Activated CD4-positive, alpha-beta T cell treated with anti-CD3 and anti-CD28 coated beads for 24 hours (primary cell): ENCODE measurements around the gene GSTM3.
"Not testable (repeated sequence)": the region's sequence is repeated elsewhere in the genome, so short reads cannot be mapped to it uniquely, and the experiment has no call there.

Source experiments
- DNase-seq, 2 donors: peaks; one replicate each; pipeline ENCODE4 v3.0.0-alpha.2; 2020; ENCODE audit warnings: low read depth in 2 of 2

The GSTM3 gene

DNA sequence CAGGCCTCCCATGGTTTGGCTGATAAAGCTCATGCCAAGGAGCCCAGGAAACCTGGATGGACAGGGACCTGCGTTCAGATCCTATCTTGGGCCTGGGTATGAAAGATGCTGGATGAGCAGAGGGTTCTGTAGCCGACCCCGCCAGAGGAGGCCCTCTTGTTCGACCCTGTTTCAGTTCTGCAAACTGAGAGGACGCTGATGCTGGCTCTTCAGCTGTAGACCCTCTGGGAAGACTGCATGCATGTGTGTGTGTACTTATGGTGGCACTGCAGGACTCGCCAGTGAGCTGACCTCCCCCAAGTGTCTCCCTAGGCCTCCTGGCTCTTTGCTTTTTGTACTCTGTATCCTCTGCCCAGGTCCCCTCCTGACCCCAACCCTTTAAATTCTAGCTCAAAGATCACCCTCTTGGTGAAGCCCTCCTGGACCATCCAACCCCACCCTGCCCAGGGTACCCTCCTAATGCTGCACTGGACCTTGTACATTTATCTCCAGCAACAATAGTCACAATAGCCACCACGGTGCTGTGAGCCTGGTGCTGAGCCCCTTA is 21.3 kb upstream of the GSTM3 start:
- DNase-seq, result no peak

DNA sequence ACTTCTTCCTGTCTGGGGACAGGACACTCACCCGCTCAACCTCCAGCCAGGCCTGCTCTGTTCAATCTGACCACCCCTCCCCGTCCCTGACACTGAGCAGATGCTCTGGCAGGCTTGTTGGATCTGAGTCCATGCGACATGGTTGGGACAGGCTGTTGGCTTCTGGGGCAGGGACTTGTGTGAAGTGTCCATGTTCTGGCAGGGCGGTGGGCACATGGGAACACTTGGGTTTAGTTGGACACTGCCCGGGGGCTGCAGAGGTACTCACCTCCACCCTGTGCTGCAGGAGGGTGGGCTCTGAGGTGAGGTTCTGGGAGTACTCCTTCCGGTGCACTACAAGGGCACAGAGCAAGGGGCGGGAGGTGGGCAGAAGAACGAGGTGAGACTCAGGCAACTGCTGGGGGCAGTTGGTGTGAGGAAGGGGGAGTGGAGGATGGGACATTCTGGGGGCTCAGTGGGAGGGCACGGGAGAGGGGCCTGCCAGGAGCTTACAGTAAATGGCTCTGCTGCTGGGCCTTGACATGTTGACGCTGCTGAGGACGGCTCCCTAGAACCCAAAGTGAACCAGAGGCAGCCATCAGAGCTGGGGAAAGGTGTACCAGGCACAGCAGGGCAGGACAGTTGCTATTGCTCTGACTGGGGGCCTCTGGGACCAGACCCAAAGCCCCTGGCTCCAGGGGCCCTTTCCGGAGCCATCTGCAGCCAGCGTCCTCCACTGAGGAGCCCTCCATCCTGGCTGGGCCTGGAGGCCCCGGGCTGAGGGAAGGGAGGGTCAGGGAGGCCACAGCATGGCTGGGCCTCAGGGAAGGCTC is 20.6 kb upstream of the GSTM3 start:
- no peak for DNase-seq

DNA sequence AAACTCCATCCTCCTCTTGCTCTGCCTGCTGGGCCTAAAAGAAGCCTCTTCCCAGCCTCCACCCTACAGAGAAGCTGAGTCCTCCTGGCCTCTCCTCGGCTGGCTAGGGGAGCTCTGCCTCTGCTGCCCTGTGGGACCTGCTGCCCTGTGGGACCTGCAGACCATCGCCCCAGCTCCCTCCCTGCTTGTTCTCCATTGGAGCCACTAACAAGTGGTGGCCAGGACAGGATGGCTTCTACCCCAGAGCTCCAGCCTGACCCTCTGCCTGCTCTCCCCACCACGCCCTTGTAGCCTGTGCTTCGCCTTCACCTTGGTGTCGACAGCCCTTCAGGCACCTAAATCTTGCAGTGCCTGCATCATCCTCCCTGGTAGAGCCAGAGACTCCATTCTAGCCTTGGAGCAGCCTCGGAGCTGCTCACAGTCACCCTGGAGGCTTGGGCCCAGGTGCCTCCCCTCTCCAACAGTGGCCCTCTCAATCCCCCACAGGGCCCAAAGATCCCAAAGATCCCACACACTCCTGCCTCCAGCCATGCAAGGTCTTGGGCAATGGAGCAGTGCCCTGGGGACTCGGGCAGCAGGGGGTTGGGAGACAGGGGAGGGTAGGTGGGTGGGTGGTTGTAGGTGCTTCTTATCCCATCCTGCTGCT is 19.9 kb upstream of the GSTM3 start:
- no peak for DNase-seq

DNA sequence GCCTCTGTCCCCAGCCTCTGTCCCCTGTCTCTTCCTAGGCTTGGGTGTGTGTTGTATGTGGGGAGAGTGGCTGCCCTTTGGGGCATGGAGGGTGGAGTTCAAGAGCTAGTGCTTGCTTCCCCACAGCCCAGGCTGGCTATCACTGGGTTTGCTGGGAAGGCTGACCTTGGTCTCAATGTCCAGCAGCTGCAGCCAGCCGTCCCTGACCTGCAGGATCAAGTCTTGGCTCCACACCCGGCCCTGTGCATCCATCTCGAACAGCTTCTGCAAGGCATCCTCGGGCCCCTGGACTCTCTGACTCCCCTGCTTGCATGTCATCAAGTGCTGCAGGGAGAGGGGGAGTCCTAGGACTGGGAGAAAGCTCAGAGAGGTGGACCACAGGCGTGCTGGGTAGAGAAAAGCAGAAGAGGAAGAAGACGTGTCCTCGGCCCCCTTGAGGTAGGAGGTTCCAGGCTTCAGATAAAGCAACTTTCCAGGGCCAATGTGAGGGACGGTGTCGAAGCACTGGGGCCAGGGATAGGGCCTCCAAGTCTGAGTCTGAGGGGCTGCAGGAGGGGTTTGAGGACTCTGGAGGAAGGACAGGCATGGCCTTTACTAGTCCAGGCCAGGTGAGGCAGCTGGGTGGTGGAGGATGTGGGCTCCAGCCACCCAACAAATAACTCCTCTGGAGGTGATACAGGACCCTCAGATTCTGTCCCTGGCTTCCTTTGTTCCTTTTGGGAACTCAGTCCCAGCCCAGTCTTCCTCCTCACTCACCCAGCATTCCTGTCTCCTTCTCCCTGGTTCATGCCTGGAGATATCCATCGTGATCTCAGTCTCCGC is 18.9 kb upstream of the GSTM3 start:
- DNase-seq, result no peak

DNA sequence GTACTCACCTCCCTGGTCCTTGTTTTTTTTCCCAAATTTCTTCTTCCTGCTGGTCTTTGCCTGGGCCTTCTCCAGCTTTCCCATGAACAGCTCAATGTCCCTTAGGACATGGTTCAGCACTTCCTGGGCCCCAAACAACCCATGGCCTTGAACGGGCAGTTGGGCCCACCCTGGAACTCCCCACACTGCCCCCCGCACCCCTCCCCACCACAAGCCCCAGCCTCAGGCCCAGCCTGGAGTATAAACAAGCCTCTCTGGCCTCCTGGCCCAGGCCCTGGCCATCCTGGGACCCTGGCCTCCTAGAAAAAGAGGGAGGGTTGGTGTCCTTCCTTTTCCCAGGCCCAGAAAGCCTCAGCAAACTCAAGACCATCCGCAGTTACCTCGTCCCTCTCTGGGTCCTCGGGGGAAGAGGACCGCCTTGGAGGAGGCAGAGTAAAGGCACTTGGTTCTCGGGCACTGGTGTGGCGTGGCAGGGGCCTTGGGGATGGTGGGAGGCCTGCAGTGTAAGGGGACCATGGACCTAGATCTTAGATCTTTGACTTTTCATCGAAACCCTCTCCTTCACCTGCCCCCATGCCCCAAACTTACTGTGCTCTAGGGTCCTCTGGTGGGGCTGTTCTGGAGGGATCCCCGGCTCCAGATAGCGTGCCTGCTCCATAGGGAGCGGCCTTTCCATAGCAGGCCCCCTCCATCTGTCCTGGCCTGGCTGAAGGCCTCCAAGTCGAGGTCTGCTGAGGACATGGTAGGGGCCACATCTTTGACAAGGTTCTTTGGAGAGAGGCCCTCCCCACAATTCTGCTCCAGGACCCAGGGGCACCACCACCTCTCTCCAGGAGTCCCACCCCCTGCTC is 17.3 kb upstream of the GSTM3 start:
- DNase-seq, result no peak

DNA sequence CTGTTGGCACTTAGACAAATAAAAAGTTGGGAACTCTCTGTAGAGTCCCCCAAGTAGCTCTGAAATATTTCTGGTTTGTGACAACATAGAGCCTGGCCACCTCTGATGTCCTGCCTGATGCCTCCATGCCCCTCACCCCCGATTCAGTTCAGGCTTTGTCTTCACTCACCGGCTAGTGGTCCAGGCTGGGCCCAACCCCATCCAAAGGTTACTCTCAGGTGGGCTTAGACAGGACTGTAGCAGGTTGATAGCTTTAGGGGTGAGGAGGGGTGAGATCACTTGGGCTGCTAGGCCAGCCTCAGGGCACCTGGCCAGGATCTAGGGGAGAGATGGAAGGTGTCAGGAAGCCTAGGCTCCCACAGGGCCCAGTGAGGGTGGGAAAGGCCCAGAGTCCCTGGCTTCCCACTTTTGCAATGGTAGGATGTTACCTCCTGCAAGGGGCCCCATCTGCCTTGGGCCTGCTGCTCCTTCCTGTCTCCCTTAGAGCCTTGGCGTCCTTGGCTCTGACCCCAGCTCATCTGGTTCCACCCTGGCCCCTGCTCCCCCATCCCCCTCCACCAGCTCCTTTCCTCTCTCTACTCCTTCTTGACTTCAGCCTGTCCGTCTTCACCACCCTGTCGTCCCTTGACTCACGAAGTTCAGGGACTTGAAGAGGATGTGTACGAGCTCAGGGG is 16.1 kb upstream of the GSTM3 start:
- DNase-seq, result no peak

DNA sequence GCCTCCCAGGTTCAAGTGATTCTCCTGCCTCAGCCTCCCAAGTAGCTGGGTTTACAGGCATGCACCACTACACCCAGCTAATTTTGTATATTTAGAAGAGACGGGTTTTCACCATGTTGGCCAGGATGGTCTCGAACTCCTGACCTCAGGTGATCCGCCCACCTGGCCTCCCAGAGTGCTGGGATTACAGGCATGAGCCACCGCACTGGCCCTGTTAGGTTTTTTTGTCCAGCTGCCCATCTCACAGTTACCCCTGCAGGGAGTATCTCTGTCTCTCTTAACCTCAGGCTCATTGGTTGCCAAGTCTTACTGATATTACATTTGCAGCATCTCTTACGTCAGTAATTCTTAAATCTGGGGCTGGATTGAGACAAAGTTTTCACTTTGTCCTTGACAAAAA is 15.5 kb upstream of the GSTM3 start:
- not testable (repeated sequence) for DNase-seq

DNA sequence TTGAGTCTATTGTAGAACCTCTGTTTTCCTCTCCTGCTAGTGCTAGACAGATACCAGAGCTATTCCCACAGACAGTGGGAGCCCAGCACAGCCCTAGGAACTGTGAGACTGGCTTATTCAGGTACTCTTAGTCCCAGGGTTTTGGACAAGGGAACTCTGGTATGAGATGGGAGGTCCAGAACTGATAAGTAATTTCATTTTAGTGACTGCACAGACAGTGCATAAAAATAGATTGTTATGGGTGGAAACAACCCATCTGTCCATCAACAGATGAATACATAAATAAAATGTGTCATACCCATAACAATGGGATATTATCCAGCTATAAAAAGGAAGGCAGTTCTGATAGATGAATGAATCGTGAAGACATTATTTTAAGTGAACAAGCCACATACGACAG is 13.9 kb upstream of the GSTM3 start:
- no peak for DNase-seq

DNA sequence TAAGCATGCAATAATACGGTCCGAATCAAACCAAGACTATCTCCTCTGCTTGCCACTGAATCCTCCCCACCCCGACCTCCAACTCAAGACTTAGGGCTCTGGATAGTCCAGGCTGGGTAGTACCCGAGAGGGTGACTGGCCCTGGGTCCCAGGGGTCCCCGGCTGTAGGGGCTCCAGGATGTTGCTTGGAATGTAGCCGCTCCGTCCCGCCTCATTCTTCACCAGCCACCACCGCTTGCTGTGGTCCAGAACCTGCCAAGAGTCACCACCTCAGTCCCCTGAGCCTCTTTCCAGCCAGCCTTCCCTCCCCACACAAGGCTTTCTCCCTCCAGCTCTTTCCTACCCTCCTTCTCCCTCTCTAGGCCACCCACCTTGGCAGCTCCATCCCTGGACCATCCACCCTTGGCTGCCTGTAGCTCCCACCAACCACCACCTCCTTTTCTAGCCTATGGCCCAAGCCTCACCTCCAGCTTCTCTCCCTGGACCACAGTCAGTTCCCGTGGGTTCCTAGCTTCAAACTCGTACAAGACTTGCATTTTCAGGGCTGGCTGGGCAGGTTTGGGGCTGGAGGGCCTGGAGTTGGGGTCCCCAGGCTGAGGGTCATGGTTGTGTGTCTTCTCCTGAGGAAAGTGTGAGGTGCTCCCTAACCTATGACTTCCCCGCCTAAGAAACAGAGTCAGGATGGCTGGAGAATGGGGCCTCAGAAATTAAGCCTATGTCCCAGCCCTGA is 10.9 kb upstream of the GSTM3 start:
- DNase-seq, result no peak

DNA sequence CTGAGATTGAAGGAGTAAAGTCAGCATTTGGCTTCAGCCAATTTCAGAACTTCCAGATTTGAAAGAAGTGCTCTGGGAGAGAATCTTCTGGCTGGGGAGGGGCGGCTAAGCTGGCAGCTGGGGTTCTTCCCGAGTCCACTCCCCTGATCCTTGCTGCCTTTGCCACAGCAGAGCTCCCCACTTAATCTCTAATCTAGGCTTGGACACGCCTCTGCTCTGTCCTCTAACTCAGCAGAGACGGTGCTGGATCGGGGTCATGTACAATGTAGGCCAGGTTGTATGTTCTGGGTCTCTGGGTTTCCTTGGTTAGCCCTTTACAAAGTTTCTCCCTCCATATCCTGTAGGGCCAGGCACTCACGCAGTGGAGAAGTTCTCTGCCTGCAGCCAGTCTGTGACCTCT is 10.1 kb upstream of the GSTM3 start:
- DNase-seq, result no peak

DNA sequence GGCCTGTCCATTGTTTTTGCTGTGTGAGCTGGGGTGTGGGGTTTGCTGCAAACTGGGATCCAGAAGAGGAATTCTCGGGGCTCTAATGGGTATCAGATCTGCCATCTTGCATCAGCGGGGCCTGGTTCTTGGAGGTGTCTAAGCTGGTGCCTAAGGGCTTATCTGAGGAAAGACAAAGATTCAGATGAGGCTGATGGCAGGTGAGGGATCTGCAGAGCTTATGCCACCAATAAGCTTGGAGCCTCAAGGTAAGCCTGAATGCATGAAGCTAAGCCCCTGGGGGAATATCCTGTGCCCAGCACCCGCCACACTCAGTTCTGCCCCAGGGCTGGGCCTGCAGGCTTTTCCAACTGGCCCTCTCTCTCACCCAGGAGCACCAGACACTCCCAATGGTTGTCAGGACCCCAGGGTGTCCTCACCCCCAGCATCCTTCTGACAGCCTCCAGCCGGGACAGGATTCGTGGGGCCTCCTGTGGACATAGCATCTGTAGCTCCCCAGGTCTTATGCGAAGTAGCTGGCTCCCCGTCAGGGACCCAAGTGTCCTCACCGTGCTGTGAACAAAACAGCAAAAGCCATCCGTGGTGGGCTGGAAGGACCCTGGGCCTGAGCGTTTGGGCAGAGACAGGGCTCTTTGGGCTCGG is 9.5 kb upstream of the GSTM3 start:
- no peak for DNase-seq

DNA sequence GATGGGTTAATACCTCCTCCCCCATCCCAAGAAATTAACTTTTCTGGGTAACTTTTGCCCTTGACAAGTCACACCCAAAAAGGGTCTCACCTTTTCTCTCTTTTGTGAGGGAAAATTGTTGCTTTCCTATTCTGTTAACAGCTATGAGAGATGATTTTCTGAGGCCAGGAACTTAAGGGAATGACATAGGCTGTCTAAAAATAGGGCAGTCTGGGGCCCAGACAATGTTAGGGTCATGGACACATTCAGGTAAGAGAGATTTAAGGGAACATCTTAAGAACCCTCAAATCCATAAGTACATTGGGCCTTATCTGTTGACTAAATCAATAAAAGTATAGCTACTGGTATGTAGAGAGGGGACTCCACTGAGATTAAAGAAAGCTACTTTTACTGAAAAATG is 8.4 kb upstream of the GSTM3 start:
- no peak for DNase-seq

DNA sequence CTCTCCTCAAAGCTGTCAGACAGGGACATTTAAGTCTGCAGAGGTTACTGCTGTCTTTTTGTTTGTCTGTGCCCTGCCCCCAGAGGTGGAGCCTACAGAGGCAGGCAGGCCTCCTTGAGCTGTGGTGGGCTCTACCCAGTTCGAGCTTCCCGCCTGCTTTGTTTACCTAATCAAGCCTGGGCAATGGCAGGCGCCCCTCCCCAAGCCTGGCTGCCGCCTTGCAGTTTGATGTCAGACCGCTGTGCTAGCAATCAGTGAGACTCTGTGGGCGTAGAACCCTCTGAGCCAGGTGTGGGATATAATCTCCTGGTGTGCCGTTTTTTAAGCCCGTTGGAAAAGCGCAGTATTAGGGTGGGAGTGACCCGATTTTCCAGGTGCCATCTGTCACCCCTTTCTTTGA is 7.5 kb upstream of the GSTM3 start:
- not testable (repeated sequence) for DNase-seq

DNA sequence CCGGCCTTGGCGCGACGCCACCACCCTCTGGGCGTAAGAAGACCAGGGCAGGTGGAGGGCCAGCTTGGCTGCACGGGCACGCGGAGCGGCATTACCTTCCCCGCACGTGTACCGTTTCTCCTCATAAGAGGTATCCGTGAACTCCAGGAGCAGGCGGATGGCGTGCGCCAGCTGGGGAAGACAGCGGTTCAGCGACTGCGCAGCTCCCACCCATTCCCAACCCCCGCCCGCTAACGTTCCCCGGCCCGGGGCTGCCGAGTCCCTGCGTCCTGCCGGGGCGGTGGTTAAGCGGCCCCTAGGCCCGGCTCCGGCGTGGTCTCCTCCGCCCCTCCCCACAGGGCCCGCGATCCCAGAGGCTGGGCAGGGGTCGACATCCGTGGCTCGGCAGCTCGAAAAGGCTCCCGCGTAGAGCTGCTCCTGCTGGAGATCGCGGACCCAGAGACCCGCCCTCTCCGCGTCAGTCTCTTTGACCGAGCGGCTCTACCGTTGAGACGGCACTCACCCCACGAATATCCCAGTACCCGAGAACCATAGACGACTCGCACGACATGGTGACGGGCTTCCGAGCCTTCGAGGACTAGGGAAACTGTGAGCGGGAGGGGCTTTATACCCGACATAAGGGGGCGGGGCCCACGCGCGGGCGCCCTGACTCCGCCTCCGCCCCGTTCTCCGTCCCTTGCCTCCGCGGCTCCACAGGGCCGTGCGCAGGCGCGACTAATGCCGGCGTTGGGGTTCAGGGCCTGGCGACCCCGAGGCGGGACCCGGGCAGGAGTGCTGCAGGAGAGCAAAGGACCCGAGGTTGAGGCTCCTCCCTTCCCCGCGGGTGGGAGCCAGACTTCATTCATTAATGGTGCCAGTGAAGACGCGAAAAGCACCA is 862 bp downstream of the GSTM3 start:
- peak; percentile 76 to 84 for DNase-seq

DNA sequence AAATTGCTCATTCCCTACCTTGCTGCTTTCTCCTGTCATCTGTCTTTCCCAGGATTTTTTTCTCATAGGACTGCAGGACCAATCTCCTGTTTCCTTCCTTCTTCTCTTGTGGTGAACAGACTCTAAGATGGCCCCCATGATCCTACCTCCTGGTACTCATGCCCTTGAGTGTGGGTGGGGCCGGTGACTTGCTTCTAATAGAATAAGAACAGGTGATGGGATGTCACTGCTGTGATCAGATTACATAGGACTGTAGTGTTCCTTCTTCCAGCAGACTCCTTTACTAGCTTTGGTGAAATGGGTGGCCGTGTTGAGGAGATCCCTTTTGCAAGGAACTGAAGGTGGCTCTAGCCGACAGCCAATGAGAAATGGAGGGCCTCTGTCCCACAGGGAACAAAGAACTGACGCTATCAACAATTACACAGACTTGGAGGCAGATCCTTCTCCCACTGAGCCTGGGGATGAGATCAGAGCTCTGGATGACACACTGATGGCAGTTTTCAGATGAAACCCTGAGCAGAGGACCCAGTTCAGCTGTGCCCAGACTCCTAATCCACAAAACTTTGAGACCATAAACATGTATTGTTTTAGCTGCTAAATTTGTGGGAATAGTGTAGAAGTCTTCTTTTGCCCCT is 7.5 kb downstream of the GSTM3 start:
- no peak for DNase-seq

DNA sequence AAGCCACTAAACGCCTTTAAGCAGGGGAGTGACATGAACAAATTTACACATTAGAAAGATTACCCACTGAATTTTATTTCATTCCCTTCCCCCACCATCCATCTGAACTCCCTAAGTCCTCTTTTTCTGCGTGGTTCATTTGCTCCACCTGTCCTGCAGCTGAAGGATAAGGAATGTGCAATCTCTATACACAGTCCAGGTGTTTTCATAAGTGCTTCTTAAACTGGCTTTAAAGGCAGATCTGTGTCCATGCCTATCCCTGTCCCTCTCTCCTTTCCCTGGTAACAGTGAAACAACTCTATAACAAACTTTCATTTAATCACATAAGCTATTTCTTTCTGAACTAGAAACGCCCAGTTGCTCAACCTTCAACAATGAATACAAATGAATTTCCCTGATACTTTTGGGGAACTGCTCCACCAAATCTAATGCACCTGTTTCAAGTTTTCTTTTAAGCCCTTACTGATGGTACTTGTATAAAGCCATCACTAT is 8.4 kb downstream of the GSTM3 start:
- no peak for DNase-seq

DNA sequence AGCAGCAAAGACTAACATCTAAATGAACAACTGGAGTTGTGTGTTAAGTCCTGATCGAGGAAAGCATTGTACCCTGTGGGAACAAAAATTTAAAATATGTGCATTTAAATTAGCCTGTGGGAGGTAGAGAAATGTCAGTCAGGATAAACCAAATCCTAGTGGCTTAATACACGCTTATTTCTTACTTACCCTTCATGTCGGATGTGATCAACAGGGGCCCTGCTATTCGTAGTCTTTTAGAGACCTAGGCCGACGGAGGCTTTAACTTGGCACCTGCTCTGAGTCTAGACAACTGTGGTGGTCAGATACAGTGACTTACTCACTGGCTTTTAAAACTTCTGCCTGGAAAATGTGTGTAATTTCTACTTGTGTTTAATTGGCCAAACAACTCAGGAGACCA is 10.2 kb downstream of the GSTM3 start:
- DNase-seq, result no peak

DNA sequence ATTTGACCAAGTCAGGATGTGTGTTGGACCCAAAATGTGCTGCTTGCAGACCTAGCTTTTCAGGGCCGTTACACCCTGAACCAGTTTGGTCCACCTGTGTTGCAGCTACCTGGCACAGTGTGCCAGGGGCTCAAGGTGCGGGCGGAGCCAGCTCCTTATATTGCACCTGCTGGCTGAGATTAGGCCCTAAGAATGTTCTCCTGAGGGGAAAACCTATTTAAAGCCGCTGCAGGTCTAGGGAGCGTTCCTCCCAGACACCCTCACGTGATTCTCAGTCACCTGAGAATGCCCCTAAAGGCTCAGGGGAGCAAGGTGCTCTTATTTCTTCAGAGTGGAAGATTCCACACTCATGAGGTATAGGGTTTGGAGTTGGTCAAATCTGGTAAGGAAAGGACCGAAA is 12.0 kb downstream of the GSTM3 start:
- no peak for DNase-seq
